ENCODE results near the gene FNDC10.
"Not testable (repeated sequence)": the region's sequence is repeated elsewhere in the genome, so short reads cannot be mapped to it uniquely, and the experiment has no call there.

FNDC10 gene

GRCh38 chr1:1563688-1564087, 36.2 kb downstream of the FNDC10 start:
- no peak for DNase-seq

- DNase-seq: no peak
Measured at GRCh38 chr1:1562556-1563195, 37.3 kb downstream of the FNDC10 start.

- no peak for DNase-seq
Measured at GRCh38 chr1:1561801-1562470, 38.0 kb downstream of the FNDC10 start.

- DNase-seq: no peak
Measured at GRCh38 chr1:1560178-1560577, 39.8 kb downstream of the FNDC10 start.

- no peak for DNase-seq
Measured at GRCh38 chr1:1559066-1559465, 40.9 kb downstream of the FNDC10 start.

- DNase-seq: no peak
Measured at GRCh38 chr1:1558591-1558990, 41.3 kb downstream of the FNDC10 start.

- not testable (repeated sequence) for DNase-seq
Measured at GRCh38 chr1:1557688-1558087, 42.2 kb downstream of the FNDC10 start.

GRCh38 chr1:1556961-1557360, 43.0 kb downstream of the FNDC10 start:
- not testable (repeated sequence) for DNase-seq

GRCh38 chr1:1556505-1556904, 43.4 kb downstream of the FNDC10 start:
- no peak for DNase-seq

GRCh38 chr1:1554926-1555915, 44.7 kb downstream of the FNDC10 start:
- DNase-seq: no peak

GRCh38 chr1:1554550-1554925, 45.4 kb downstream of the FNDC10 start:
- DNase-seq: no peak

- no peak for DNase-seq
Measured at GRCh38 chr1:1553821-1554494, 46.0 kb downstream of the FNDC10 start.

GRCh38 chr1:1552263-1552639, 47.7 kb downstream of the FNDC10 start:
- no peak for DNase-seq

- no peak for DNase-seq
Measured at GRCh38 chr1:1551524-1552262, 48.2 kb downstream of the FNDC10 start.

GRCh38 chr1:1550591-1551432, 49.1 kb downstream of the FNDC10 start:
- DNase-seq: no peak

- no peak for DNase-seq
Measured at GRCh38 chr1:1550087-1550486, 49.8 kb downstream of the FNDC10 start.

- DNase-seq: no peak
Measured at GRCh38 chr1:1548591-1548990, 51.3 kb downstream of the FNDC10 start.
